ENCODE results near the gene IFIH1. TPM values are rescaled to one million over a fixed set of nuclear protein-coding genes. Genes with fewer than 3 reads are reported as not detected.
A peak's percentile ranks its signal among the peaks of the same experiment; 100 is the strongest.

IFIH1 gene
- total RNA-seq, 1 experiment from 2014 or later = 4.7 TPM

GRCh38 chr2:162312853-162313252 lies 5.6 kb downstream of the IFIH1 start:
- DNase-seq (ENCODE audit: low spot score) = no peak

- no peak for DNase-seq (ENCODE audit: low spot score)
These were observed 9.6 kb downstream of the IFIH1 start for GRCh38 chr2:162308747-162309503.

GRCh38 chr2:162305901-162306300 lies 12.6 kb downstream of the IFIH1 start:
- no peak for DNase-seq (ENCODE audit: low spot score)

- DNase-seq (ENCODE audit: low spot score) = no peak
These were observed 16.6 kb downstream of the IFIH1 start for GRCh38 chr2:162301877-162302276.

GRCh38 chr2:162301151-162301804 lies 17.2 kb downstream of the IFIH1 start:
- DNase-seq (ENCODE audit: low spot score) = peak; percentile 65

GRCh38 chr2:162300266-162300665 lies 18.2 kb downstream of the IFIH1 start:
- no peak for DNase-seq (ENCODE audit: low spot score)

- DNase-seq (ENCODE audit: low spot score) = no peak
These were observed 19.7 kb downstream of the IFIH1 start for GRCh38 chr2:162298669-162299335.

- peak; percentile 66 for DNase-seq (ENCODE audit: low spot score)
These were observed 20.4 kb downstream of the IFIH1 start for GRCh38 chr2:162297925-162298552.

GRCh38 chr2:162295009-162295408 lies 23.5 kb downstream of the IFIH1 start:
- DNase-seq (ENCODE audit: low spot score) = no peak

GRCh38 chr2:162293122-162293786 lies 25.2 kb downstream of the IFIH1 start:
- no peak for DNase-seq (ENCODE audit: low spot score)

GRCh38 chr2:162291748-162292147 lies 26.7 kb downstream of the IFIH1 start:
- no peak for DNase-seq (ENCODE audit: low spot score)

GRCh38 chr2:162282765-162283425 lies 35.6 kb downstream of the IFIH1 start:
- DNase-seq (ENCODE audit: low spot score) = no peak

GRCh38 chr2:162280654-162281053 lies 37.8 kb downstream of the IFIH1 start:
- DNase-seq (ENCODE audit: low spot score) = no peak

- no peak for DNase-seq (ENCODE audit: low spot score)
These were observed 41.1 kb downstream of the IFIH1 start for GRCh38 chr2:162277381-162277780.

- no peak for DNase-seq (ENCODE audit: low spot score)
These were observed 50.5 kb downstream of the IFIH1 start for GRCh38 chr2:162267996-162268395.

GRCh38 chr2:162267496-162267895 lies 51.0 kb downstream of the IFIH1 start:
- no peak for DNase-seq (ENCODE audit: low spot score)

- no peak for DNase-seq (ENCODE audit: low spot score)
These were observed 52.1 kb downstream of the IFIH1 start for GRCh38 chr2:162266460-162266760.

GRCh38 chr2:162265666-162266459 lies 52.6 kb downstream of the IFIH1 start:
- no peak for DNase-seq (ENCODE audit: low spot score)

GRCh38 chr2:162261032-162261945 lies 57.2 kb downstream of the IFIH1 start:
- peak; percentile 54 for DNase-seq (ENCODE audit: low spot score)

GRCh38 chr2:162258686-162259085 lies 59.8 kb downstream of the IFIH1 start:
- DNase-seq (ENCODE audit: low spot score) = no peak

Data from A172 (cell line).